ENCODE results near the gene MZB1.

DNA sequence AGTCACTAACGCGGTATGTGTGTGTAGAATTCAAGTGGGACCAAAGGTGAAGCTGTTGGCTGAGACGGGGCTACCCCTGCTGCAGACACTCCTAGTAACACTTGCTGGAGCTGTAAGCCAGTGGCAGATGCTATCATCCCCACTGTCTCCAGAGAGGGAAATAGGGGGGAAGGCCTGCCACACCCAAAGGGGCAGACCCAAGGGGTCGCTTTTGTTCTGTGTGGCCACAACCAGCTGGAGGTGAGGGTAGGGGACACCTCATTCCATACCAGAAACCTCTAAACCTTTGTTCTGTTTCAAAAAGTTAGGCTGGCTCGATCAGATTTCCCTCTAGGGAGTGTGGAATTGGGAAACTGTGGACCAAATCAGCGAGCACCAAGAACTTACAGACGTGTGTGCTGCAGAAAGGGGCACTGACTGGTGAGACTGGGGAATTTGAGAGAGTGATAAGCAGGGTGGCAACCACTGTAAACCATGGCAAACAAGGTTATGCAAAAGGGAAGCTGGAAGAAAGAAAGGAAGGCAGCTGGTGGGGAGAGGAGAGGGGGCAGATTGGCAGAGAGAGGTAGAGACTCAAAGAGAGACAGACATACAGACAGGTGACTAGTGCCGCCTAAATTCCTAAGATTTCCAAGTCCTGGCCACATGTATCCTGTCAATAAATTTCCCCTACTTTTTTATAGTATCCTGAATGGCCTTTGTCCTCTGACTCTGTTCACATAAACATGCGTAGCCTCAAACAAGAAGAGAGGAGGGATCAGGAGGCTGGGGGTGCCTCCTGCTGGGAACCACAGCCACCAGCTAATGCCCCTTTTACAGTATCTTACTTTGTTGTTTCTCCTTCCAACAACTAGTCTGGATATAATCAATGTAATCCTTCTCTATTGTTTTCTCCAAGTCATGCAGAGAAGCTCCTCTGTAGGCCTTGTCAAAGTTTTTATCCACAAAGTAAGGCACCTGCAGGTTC is 29.8 kb upstream of the MZB1 start:
- no peak for TF ChIP-seq POLR2AphosphoS5 (IDR thresholded peaks at IDR 0.05; ENCODE audit: insufficient read depth in 1 of 2, low read depth in 1 of 2)
- TF ChIP-seq, protein P1, sequence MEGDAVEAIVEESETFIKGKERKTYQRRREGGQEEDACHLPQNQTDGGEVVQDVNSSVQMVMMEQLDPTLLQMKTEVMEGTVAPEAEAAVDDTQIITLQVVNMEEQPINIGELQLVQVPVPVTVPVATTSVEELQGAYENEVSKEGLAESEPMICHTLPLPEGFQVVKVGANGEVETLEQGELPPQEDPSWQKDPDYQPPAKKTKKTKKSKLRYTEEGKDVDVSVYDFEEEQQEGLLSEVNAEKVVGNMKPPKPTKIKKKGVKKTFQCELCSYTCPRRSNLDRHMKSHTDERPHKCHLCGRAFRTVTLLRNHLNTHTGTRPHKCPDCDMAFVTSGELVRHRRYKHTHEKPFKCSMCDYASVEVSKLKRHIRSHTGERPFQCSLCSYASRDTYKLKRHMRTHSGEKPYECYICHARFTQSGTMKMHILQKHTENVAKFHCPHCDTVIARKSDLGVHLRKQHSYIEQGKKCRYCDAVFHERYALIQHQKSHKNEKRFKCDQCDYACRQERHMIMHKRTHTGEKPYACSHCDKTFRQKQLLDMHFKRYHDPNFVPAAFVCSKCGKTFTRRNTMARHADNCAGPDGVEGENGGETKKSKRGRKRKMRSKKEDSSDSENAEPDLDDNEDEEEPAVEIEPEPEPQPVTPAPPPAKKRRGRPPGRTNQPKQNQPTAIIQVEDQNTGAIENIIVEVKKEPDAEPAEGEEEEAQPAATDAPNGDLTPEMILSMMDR (IDR thresholded peaks at IDR 0.05), result no peak
- TF ChIP-seq POLR2A (IDR thresholded peaks at IDR 0.05), result no peak

All from vagina (tissue), 2 donors.